Measurements from ENCODE around the gene S100A6. TPM values are rescaled to one million over a fixed set of nuclear protein-coding genes. Genes with fewer than 3 reads are reported as not detected.

Gene S100A6
- total RNA-seq, 2 donors from 2014 or later = 1,174 to 1,536 TPM

DNA sequence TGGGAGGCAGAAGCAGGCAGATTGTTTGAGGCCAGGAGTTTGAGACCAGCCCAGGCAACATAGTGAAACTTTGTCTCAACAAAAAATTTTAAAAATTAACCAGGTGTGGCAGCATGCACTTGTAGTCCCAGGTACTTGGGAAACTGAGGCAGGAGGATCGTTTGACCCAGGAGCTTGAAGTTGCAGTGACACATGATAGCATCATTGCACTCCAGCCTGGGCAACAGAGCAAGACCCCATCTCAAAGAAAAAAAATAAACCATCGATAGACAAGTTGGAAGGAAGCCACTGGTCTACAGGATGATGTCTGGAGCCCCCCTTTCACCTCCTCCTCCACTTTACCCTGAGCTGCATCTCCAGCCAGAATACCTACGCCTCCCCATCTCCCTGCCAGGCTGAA lies 16.5 kb downstream of the S100A6 start:
- intact Hi-C loops (cut with DNase I) = loop anchor here (10.0 kb wide), 3 partner anchors 46 to 236 kb away; partner anchors contain the start of gene S100A2 (in 1 of the 2)
- no peak for DNase-seq (ENCODE audit: low spot score)

DNA sequence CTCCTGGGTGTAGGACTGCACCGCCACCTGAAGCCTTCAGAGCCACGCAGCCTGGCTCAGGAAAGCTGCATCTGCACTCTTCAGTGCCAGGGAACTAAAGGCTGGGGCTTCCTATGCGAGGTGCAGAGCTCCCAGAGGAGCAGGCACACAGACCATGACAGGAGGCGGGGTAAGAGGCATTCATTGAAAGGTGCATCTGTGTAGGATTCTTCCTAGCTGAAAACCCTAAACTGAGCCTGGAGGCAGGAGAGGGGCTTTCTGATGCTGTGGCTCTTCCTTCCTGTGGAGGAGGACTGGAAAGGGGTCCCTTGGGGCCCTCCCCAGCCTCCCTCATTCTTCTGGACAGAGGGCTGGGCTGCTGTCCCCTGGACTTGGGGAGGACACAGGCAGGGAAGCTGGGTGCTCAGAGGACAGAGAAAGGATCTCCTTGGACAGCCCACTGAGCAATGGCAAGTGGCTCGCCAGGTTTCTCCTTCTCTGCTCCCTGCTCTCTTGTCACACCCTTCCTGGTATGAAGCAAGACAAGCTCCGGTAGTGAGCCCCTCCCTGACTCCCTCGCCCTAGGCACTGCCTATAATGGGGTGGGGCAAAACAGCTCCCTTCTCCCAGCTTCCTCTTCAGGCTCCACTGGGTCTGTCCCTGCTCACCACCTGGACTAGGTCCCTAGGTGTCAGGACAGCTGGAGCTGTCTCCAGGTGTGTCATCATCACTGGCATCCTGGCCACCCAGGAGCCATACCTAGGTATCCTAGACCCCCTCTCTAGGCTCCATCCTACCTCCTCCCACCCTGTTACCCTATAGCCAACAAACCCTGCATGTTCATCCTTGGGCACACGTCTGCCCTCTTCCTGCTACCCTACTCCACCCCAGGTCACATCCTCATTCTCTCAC lies 20.0 kb downstream of the S100A6 start:
- no peak for DNase-seq (ENCODE audit: low spot score)

DNA sequence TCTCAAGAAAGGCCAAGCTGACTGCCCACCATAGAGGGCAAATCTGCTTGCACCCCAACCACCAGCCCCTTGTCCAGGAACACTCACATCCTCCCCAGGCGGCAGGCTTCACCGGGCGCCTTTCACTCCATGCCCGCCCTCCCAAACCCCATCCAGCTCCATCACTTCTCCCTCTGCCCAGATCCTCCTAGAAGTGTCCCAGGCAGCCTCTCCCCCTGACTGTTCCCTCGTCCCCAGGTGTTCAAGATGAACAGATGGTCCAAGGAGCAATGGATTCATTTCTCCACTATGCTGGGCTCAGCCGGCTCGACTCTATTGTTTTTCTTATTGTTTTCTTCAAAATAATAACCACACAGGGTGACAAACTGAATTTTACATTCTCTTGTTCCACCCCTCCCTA lies 22.1 kb downstream of the S100A6 start:
- intact Hi-C loops (cut with DNase I) = loop anchor here (2.0 to 10.0 kb wide), 4 partner anchors 49 to 241 kb away; partner anchors contain the start of gene S100A2 (in 1 of the 2)
- no peak for DNase-seq (ENCODE audit: low spot score)

More for the DNA sequence above, 20.0 kb downstream of the S100A6 start:
- intact Hi-C loops (cut with DNase I) = loop anchor here (10.0 kb wide), 3 partner anchors 49 to 239 kb away; partner anchors contain the start of gene S100A2 (in 1 of the 2)

DNA sequence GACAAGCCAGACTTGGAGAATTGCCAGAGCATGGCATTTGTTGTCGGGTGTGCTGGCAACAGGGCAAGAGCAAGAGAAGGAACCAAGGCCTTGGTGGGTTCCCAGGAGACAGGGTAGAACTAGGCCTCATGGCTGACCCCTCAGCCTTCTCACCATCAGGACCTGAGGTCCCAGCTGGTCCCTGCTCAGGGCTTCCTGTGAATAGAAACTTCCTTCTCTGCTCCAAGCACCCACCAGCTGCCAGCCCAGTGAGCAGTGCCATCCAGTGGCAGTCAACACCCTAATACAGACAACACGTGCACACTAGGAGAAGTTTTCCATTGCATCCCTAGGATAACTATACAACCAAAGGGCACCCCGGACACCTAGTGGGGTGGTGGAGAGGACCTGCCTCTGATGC lies 22.8 kb downstream of the S100A6 start:
- no peak for DNase-seq (ENCODE audit: low spot score)
- intact Hi-C loops (cut with DNase I) = loop anchor here (2.0 to 10.0 kb wide), 4 partner anchors 48 to 242 kb away; partner anchors contain the start of gene S100A2 (in 1 of the 2)

DNA sequence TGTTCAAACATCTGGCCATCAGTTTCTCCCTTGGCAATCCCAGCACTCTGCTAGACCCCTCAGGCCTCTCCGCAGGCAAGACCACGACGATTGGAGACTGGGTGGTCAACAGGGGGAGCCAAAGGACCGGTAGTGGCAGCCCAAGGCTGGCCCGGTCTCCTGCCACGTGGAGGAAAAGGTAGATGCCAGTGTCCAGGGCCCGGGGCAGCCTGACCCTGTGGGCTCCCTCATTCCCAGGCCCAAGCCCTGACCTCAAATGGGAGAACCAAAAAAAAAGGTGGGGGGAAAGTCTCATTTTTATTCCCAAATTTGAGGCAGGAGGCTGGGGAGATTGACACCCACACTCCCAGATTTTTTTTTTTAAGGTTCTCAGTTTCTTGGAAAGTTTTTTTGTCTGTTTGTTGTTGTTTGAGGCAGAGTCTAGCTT lies 24.8 kb downstream of the S100A6 start:
- DNase-seq (ENCODE audit: low spot score) = peak; percentile 93
- intact Hi-C loops (cut with DNase I) = loop anchor here (2.0 to 10.0 kb wide), 4 partner anchors 54 to 244 kb away; partner anchors contain the start of gene S100A2 (in 1 of the 2)

DNA sequence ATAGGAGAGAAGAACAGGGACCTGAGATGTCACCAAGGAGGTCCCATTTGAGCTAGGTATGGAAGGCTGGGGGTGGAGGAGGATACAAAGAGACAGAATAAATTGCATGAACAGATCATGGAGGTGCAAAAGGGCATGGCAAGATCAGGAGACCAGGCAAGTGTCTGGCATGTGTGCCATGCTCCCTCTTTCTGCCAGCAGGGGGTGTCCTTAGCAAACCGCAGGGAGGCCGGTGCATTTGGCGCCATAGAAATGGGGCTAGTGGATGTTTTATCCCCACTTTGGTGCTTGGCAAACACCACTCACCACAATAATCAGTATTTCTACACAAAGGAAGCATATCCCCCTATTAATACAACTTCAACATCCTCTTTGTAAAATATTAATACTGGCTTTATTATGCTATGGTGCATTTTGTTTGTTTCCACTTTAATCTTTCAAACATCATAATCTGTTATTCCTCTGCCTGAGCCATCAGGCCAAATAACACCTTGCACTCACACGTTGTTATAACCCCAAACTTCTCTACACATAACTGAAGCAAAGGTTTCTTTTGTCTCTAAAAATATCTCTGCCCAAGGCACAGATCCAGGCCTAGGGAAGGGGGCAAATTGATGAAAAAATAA lies 25.9 kb downstream of the S100A6 start:
- no peak for DNase-seq (ENCODE audit: low spot score)

DNA sequence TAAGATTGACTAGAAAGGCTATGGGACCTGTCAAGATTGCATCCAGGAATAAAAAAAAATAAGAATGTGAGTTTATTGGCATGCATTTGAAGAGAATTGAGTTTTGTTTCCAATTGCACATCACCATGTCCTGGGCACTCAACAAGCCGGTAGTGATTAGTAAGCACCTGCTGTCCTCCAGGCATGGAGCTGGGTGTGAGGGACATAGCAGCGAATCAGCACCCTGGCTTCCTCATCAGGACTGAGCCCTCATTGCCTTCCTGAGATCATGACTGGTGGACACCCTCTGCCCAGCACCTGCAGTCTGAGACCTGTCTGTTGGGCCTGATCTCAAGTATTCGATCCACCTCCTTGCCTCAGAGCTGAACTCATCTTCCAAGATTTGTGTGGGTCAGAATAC lies 26.8 kb downstream of the S100A6 start:
- intact Hi-C loops (cut with DNase I) = no loop called here
- no peak for DNase-seq (ENCODE audit: low spot score)

More for the DNA sequence above, 25.9 kb downstream of the S100A6 start:
- intact Hi-C loops (cut with DNase I) = loop anchor here (2.0 to 10.0 kb wide), 4 partner anchors 55 to 245 kb away; partner anchors contain the start of gene S100A2 (in 1 of the 2)

DNA sequence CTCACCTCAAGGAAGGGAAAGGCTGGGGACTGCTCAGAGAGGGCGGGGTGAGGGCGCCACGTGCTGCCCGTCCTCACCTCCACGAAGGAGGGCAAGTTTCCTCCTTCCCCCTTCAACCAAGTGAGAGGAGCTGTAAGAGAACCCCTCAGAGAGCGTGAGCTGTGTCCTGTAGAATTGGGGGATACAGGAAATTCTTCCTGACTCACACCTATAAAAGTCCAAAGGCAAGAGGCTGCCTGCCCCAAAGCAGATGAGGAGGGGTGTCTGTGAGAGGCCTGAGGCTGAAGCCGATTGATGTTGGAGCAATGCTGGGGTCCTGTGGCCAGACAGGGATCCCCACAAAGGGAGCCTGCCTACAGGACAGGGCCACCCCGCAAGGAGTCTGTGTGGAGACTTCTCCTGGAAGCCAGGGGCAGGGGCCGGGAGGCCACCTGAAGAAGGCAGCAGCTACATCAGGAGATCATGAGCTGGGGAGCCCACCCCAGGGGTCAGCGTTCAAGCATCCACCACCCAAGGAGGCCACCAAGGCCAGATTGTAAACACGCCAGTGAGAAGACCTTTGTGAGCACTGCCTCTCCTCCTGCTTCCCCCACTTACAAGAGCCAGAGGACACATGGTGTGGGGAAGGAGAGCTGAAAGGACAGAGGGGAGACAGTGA lies 27.7 kb downstream of the S100A6 start:
- intact Hi-C loops (cut with DNase I) = no loop called here

DNA sequence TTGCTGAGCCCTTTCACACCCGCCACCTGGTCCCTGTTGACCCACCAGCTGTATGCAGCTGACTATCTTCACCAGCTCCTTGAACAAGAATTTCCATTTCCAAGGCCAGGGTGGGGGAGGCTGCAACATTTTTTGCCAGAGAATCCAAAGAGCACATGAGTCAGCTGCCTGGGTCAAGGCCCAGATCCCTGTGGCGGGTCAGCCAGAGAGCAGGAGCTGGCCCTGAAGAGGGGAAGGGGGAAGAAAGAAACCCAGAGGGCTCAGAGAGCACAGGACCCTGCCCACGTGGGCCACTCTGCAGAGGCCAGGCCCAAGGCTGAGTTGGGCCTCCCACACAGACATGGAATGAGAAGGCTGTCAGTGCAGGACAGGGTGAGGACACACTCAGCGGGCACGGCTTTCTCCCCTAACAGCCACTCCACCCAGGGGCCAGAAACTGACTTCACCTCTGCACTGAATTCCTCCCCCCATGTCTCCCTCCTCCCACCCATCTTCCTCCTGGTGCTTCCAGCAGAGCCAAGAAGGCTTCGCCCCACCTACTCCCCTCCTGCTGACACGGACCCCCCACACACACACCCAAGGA lies 28.9 kb downstream of the S100A6 start:
- peak; percentile 94 for DNase-seq (ENCODE audit: low spot score)

More for the DNA sequence above, 27.7 kb downstream of the S100A6 start:
- no peak for DNase-seq (ENCODE audit: low spot score)

DNA sequence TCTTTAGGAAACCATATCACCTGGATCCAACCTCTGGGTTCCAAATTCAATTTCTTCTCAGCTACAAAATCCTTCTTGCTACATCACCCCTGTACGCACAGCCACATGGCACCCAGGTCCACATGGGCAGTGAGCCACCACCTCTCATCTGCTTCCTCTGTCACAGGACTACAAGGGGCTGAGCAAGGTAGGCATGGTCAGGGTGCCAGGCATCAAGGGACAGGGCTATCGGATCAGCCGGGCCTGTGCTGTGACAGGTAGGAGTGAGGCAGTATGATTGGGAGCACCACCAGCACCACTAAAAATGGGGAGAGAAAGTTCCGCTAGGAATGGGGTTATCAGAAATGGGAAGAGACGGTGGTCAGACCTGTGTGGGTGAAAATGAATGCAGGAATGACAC lies 29.4 kb downstream of the S100A6 start:
- DNase-seq (ENCODE audit: low spot score) = no peak
- intact Hi-C loops (cut with DNase I) = no loop called here

More for the DNA sequence above, 28.9 kb downstream of the S100A6 start:
- intact Hi-C loops (cut with DNase I) = no loop called here

DNA sequence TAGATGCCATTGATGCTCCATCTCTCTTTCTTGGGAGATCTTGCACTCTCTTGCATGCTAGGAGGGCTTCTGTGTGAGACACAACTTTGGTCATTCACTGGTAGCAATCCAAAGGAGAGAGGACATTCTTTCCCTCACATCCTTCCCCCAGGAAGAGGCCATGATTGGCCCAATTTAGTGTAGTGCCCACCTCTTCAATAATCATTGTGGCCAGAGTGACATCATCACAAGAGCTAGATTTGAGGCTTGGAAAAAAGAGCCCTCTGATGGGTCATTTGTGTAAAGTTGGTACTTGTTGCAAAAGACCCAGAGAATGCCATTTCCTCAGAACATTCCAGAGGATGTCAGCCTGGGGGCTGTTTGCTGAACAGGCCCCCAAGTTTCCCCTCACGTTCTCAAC lies 30.2 kb downstream of the S100A6 start:
- intact Hi-C loops (cut with DNase I) = no loop called here
- DNase-seq (ENCODE audit: low spot score) = no peak

DNA sequence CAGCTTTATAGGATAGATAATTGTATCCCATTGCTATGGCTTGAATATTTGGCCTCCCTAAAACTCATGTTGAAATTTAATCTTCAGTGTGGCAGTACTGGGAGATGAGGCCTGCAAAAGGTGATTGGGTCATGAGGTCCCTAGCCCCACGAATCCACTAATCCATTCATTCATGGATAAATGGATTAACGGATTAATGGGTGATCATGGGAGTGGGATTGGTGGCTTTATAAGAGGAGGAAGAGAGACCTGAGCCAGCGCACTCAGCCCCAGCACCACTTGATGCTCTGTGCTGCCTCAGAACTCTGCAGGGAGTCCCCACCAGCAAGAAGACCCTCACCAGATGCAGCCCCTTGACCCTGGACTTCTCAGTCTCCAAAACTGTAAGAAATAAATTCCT lies 32.0 kb downstream of the S100A6 start:
- no peak for DNase-seq (ENCODE audit: low spot score)
- intact Hi-C loops (cut with DNase I) = no loop called here

DNA sequence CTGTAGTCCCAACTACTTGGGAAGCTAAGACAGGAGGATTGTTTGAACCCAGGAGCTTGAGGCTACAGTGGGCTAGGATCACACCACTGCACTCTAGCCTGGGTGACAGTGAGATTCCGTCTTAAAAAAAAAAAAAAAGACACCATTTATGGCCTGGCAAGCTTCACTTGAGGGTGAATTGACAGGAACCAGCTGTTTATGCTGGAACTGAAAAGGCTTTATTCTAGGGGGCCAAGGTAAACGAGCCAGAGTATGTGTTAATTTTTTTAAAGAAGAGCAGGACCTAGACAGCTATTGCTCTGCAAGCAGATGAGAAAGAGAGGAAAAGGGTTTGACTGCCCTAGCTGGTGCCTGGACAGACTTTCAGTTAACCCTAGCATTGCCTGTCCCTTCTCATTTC lies 37.0 kb downstream of the S100A6 start:
- intact Hi-C loops (cut with DNase I) = loop anchor here in 1 of 2 donors (5.0 kb wide), 1 partner anchor 146 kb away; no protein-coding TSS in a partner anchor
- DNase-seq (ENCODE audit: low spot score) = no peak

DNA sequence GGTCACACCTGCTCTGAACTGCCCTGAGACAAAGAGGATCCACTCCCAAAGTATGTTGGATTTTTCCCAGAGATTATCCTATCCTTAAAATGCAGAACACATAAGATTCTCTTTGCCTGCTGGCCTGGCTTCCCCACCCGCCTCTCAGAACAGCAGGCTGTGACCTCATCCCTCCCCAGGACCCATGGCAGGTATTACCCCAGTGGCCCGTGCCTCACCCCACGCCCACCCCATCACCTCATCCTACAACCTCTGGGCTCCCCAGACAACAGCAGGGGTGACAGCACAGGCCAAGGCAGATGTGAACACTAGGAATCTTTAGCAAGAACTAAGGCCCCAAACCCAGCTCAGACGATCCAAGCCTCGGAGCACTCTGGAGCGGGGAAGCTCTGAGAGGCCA lies 40.3 kb downstream of the S100A6 start:
- intact Hi-C loops (cut with DNase I) = loop anchor here in 1 of 2 donors (5.0 kb wide), 1 partner anchor 143 kb away; no protein-coding TSS in a partner anchor
- no peak for DNase-seq (ENCODE audit: low spot score)

DNA sequence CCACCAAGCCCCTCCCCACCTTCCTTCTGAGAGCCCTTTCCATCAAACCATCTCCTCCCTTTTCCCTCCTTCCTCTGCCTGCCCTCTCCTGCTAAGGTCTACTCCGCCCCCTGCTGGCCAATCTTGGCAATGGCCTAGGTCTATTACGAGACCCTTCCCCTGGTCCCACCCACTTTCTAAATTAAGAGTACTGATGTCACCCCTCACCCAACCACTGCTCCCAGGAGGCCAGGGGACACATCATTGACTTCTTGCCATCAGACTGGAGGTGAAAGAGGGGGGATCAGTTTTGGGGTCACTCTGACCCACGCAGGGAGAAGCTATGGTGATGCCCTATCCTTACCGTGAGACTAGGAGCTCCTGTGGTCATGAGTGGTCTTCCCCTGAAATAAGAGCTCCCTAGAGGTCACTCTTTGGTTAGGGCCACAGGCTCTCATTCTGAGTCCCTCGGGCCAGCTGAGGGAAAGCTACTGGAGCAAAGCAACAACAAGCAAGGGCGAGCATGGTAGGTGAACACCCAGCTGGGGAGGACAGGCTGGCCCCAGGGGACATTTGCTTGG lies 40.7 kb downstream of the S100A6 start:
- peak; percentile 93 for DNase-seq (ENCODE audit: low spot score)
- intact Hi-C loops (cut with DNase I) = loop anchor here (5.0 kb wide), 1 partner anchor 143 kb away; no protein-coding TSS in a partner anchor

DNA sequence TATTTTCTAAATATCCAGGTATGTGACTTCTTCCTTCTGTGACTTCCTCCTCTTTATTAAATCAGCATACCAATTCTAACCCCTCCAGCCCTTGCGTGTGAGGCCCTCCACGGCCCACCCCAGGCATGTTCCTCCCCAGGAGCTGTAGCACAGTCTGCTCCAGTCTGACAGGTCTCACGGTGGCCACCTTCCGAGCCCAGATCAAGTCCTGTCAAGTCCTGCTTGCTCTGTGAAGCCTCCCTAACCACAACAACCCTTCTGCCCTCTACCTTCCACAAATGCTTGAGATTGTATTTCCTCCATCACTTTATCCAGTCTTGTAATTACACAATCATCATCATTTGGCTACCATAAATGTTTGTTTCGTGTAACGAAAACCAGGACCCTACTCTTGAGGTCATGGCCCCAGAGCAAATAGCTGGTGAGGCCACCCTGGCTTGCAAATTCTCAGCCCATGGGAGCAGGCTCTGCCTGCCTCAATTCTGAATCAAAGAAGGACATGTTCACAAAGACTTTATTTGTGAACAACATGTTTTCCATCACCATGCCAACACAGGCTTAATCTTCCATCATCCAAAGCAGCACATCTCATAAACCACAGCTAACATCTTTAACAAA lies 42.3 kb downstream of the S100A6 start:
- intact Hi-C loops (cut with DNase I) = loop anchor here in 1 of 2 donors (5.0 kb wide), 1 partner anchor 141 kb away; no protein-coding TSS in a partner anchor
- DNase-seq (ENCODE audit: low spot score) = no peak

DNA sequence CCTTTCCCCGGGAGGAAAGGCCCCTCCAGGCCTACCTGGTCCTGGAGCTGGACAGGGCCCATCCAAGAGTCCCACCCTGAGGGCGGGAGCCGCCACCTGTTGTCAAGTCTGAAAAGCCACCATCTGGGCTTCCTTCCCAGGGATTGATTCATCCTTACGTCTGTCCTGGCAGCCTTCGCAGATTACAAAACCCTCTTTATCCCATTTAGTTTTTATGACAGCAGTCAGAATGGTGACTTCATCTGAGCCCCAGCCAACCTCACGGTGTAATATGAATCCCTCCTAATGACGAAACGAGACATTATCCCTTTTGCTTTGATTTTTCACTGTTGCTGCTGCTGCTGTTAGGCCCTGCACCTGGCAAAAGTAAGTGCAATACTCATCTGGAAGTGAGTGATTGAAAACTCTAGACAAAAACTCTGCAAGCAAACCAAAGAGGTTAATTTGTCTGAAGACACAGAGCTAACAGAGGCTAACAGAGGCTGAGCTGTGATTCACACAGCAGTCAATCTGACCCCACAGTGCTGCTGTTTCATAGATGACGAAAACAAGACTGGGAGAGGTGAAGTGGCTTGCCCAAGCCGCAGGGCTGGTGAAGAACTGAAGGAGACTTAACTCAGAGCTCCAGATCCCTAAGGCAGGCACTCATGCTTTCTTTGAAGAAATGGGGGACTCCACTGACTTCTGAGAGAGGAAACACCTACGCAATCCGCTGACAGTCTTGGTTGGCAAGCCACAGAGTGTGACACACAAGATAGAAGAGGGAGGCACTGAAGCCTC lies 45.3 kb downstream of the S100A6 start:
- peak; percentile 87 for DNase-seq (ENCODE audit: low spot score)
- intact Hi-C loops (cut with DNase I) = loop anchor here in 1 of 2 donors (5.0 kb wide), 1 partner anchor 138 kb away; no protein-coding TSS in a partner anchor
